ENCODE measurements around the gene ZNF280B.

Gene ZNF280B

DNA sequence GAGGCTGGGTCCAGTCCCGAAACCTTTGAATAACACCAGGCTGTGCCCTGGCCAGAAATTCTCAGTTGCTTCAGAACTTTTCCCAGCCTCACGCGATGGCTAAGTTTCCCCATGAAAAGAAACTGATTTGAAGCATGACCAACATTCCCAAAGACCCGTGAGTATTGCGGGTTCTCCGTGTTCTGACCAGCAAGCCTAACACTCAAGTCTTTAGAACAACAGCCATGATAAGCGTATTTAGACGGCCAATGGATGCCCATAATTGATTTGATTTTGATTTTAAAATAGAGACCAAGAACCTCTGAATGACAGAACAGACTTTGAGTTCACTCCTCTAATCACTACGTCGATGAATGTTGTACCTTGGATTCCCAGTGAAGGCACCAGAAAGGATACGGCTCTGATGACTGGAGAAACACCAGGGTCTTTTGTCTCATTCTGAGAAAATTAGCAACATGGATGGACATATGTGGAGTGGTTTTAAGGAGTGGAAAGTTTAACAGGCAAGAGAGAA lies 43.9 kb downstream of the ZNF280B start:
- no peak overlapping the region for H3K18ac ChIP-seq (ENCODE audit: low read length)
- no peak overlapping the region for H2BK12ac ChIP-seq (ENCODE audit: low read length)
- no peak overlapping the region for H2AK5ac ChIP-seq (ENCODE audit: low read length)
- no CpG with 5 or more reads among the region's 11 CpGs for WGBS (ENCODE audit: extremely low coverage, insufficient coverage, insufficient read length)
- H3K4me3 ChIP-seq (ENCODE audit: low read depth, low read length), result no peak overlapping the region
- H4K91ac ChIP-seq (ENCODE audit: low read depth, low read length), result no peak overlapping the region
- H2BK5ac ChIP-seq (ENCODE audit: low read depth, low read length, poor library complexity), result no peak overlapping the region
- H3K79me1 ChIP-seq (ENCODE audit: low read length), result no peaks in the 10 kb centered on the region
- H3K23ac ChIP-seq (ENCODE audit: low read length), result no peak overlapping the region
- DNase-seq, result no peak
- no peaks in the 10 kb centered on the region for H3K27me3 ChIP-seq (ENCODE audit: insufficient read depth, low read length)
- H2BK120ac ChIP-seq (ENCODE audit: insufficient read depth, low read length, poor library complexity), result no peak overlapping the region
- no peaks in the 10 kb centered on the region for H3K4me1 ChIP-seq (ENCODE audit: control insufficient read depth in 1 of 2, insufficient read depth in 2 of 2, low read length in 2 of 2)
- no peak overlapping the region for H3K27ac ChIP-seq (ENCODE audit: low read depth, low read length)
- H4K8ac ChIP-seq (ENCODE audit: low read depth, low read length), result no peak overlapping the region
- no peak overlapping the region for H3K4me2 ChIP-seq (ENCODE audit: low read length)
- no peak overlapping the region for H2AFZ ChIP-seq (ENCODE audit: insufficient read depth, low read length, poor library complexity)
- peaks cover 9% of the 10 kb centered on the region for H3K9me3 ChIP-seq (ENCODE audit: insufficient read depth, low read depth, low read length)
- H3K4ac ChIP-seq (ENCODE audit: low read depth, low read length), result no peak overlapping the region
- no peak overlapping the region for H3K14ac ChIP-seq (ENCODE audit: low read length)
- no peaks in the 10 kb centered on the region for H3K36me3 ChIP-seq (ENCODE audit: control insufficient read depth in 1 of 2, insufficient read depth in 2 of 2, low read length in 2 of 2)
- H4K12ac ChIP-seq (ENCODE audit: low read depth, low read length), result no peak overlapping the region
- no peaks in the 10 kb centered on the region for H3K79me2 ChIP-seq (ENCODE audit: control insufficient read depth, insufficient read depth, low read length, poor library complexity)
- H3K9ac ChIP-seq (ENCODE audit: low read length), result no peak overlapping the region

DNA sequence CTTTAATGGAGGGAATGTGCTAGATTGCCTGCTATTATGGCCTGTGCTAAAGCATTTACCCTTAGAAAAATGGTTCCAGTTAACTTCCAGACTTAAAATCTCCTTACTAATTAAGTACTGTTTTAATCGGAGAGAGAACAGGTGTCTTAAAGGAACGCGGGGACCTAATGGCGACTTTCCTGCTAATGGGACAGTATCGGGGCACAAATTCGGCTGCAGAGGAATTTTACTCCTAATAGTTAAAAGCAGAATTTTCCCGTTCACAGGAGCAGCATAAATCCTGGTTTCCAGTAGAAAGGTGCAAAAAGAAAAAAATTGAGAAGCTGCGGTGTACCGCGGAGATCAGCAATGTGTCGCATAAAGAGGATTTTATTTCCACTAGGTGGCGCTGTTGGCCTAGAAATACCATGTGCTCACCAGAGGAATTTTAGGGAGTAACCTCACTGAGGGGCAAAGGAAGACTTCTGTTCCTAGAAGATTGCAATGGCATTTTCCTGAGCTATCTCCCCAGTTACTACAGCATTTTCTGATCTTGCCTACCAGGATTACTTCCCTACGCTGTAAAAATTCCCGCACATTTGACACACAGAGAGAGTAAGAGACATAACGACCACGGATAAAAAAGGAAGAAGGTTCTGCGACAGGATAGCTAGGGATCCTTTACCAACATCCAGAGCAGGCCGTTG lies 44.5 kb downstream of the ZNF280B start:
- peaks cover 14% of the 10 kb centered on the region for H3K9me3 ChIP-seq (ENCODE audit: insufficient read depth, low read depth, low read length)
- WGBS (ENCODE audit: extremely low coverage, insufficient coverage, insufficient read length), result no CpG with 5 or more reads among the region's 18 CpGs
- H3K4me3 ChIP-seq (ENCODE audit: low read depth, low read length), result no peak overlapping the region
- H3K79me1 ChIP-seq (ENCODE audit: low read length), result no peaks in the 10 kb centered on the region
- H3K9ac ChIP-seq (ENCODE audit: low read length), result no peak overlapping the region
- H2BK12ac ChIP-seq (ENCODE audit: low read length), result no peak overlapping the region
- H3K27me3 ChIP-seq (ENCODE audit: insufficient read depth, low read length), result no peaks in the 10 kb centered on the region
- H3K79me2 ChIP-seq (ENCODE audit: control insufficient read depth, insufficient read depth, low read length, poor library complexity), result no peaks in the 10 kb centered on the region
- H3K23ac ChIP-seq (ENCODE audit: low read length), result no peak overlapping the region
- no peak overlapping the region for H2BK120ac ChIP-seq (ENCODE audit: insufficient read depth, low read length, poor library complexity)
- no peak overlapping the region for H2BK5ac ChIP-seq (ENCODE audit: low read depth, low read length, poor library complexity)
- no peak overlapping the region for H3K4ac ChIP-seq (ENCODE audit: low read depth, low read length)
- no peak overlapping the region for H3K4me2 ChIP-seq (ENCODE audit: low read length)
- no peak overlapping the region for H4K8ac ChIP-seq (ENCODE audit: low read depth, low read length)
- no peak overlapping the region for H3K27ac ChIP-seq (ENCODE audit: low read depth, low read length)
- no peak overlapping the region for H3K14ac ChIP-seq (ENCODE audit: low read length)
- H4K91ac ChIP-seq (ENCODE audit: low read depth, low read length), result no peak overlapping the region
- H3K36me3 ChIP-seq (ENCODE audit: control insufficient read depth in 1 of 2, insufficient read depth in 2 of 2, low read length in 2 of 2), result no peaks in the 10 kb centered on the region
- DNase-seq, result peak; percentile 29 to 86
- H2AK5ac ChIP-seq (ENCODE audit: low read length), result no peak overlapping the region
- no peak overlapping the region for H3K18ac ChIP-seq (ENCODE audit: low read length)
- no peaks in the 10 kb centered on the region for H3K4me1 ChIP-seq (ENCODE audit: control insufficient read depth in 1 of 2, insufficient read depth in 2 of 2, low read length in 2 of 2)
- no peak overlapping the region for H2AFZ ChIP-seq (ENCODE audit: insufficient read depth, low read length, poor library complexity)
- H4K12ac ChIP-seq (ENCODE audit: low read depth, low read length), result no peak overlapping the region

DNA sequence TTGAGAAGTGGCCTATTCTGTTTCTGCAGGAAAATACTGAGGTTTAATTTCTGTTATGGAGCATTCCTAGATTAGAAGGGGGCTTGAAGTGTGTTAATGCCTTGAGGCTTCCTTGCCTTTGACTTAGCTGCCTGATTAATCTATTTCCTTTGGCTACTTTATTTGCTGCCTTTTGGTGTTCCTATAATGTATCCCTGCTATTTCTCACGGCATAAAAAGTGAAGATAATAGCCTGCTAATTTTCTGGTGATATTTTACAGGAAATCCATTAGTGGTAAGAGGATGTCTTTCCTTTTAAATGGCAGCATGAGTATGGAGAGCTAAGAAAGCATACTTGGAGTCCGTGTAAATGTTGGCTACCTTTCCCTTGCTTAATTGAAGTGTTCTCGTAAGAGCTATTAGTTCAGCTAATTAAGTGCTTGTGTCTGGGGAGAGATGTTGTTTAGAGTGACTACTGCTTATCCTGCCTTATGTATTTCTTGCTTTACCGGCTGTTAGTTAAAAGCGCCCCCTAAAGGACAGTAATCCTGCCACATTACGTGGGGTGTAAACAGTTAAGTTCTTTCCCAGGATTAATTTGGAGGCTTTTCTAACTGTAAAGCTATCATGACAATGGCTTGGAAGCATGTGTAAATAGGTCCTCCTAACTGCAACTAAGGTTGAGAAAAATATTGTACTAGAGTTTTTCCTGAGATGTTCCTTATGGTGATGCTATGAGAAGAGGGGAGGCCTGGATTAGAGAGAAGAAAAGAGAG lies 45.6 kb downstream of the ZNF280B start:
- H3K4me1 ChIP-seq (ENCODE audit: control insufficient read depth in 1 of 2, insufficient read depth in 2 of 2, low read length in 2 of 2), result no peaks in the 10 kb centered on the region
- no peak overlapping the region for H3K27ac ChIP-seq (ENCODE audit: low read depth, low read length)
- no peak overlapping the region for H3K4ac ChIP-seq (ENCODE audit: low read depth, low read length)
- H3K79me1 ChIP-seq (ENCODE audit: low read length), result no peaks in the 10 kb centered on the region
- no peak overlapping the region for H3K4me3 ChIP-seq (ENCODE audit: low read depth, low read length)
- H4K91ac ChIP-seq (ENCODE audit: low read depth, low read length), result no peak overlapping the region
- no peak overlapping the region for H2BK12ac ChIP-seq (ENCODE audit: low read length)
- H3K14ac ChIP-seq (ENCODE audit: low read length), result no peak overlapping the region
- no peak overlapping the region for H2BK120ac ChIP-seq (ENCODE audit: insufficient read depth, low read length, poor library complexity)
- no peaks in the 10 kb centered on the region for H3K27me3 ChIP-seq (ENCODE audit: insufficient read depth, low read length)
- H2BK5ac ChIP-seq (ENCODE audit: low read depth, low read length, poor library complexity), result no peak overlapping the region
- no peak overlapping the region for H4K8ac ChIP-seq (ENCODE audit: low read depth, low read length)
- WGBS (ENCODE audit: extremely low coverage, insufficient coverage, insufficient read length), result no CpG with 5 or more reads among the region's 6 CpGs
- peaks cover 13% of the 10 kb centered on the region for H3K9me3 ChIP-seq (ENCODE audit: insufficient read depth, low read depth, low read length)
- no peak overlapping the region for H3K18ac ChIP-seq (ENCODE audit: low read length)
- H2AFZ ChIP-seq (ENCODE audit: insufficient read depth, low read length, poor library complexity), result no peak overlapping the region
- no peak overlapping the region for H3K4me2 ChIP-seq (ENCODE audit: low read length)
- H2AK5ac ChIP-seq (ENCODE audit: low read length), result no peak overlapping the region
- H3K23ac ChIP-seq (ENCODE audit: low read length), result no peak overlapping the region
- DNase-seq, result peak in 1 of 2 donors; percentile 48
- no peaks in the 10 kb centered on the region for H3K79me2 ChIP-seq (ENCODE audit: control insufficient read depth, insufficient read depth, low read length, poor library complexity)
- H3K9ac ChIP-seq (ENCODE audit: low read length), result no peak overlapping the region
- H4K12ac ChIP-seq (ENCODE audit: low read depth, low read length), result no peak overlapping the region
- no peaks in the 10 kb centered on the region for H3K36me3 ChIP-seq (ENCODE audit: control insufficient read depth in 1 of 2, insufficient read depth in 2 of 2, low read length in 2 of 2)

DNA sequence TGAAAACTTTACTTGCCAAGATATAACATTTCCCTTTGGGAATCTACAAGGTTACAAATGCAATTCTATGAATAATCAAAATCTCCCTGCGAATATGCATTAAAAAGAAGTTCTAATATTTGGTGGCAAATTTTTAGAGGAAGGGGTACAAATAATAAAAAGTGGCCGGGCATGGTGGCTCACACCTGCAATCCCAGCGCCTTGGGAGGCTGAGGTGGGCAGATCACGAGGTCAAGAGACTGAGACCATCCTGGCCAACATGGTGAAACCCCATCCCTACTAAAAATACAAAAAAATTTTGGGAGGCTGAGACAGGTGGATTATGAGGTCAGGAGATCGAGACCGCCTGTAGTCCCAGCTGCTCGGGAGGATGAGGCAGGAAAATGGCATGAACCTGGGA lies 47.0 kb downstream of the ZNF280B start:
- Histone ChIP-seq H3K36me3 (ENCODE audit: control insufficient read depth in 1 of 2, insufficient read depth in 2 of 2, low read length in 2 of 2) (no peaks in the 10 kb centered on the region), H3K27ac (ENCODE audit: low read depth, low read length) (no peak overlapping the region), H3K18ac (ENCODE audit: low read length) (no peak overlapping the region), H3K79me1 (ENCODE audit: low read length) (no peaks in the 10 kb centered on the region), H2AK5ac (ENCODE audit: low read length) (no peak overlapping the region), H4K12ac (ENCODE audit: low read depth, low read length) (no peak overlapping the region), H2BK12ac (ENCODE audit: low read length) (no peak overlapping the region), H4K8ac (ENCODE audit: low read depth, low read length) (no peak overlapping the region), H3K4me3 (ENCODE audit: low read depth, low read length) (no peak overlapping the region), H3K79me2 (ENCODE audit: control insufficient read depth, insufficient read depth, low read length, poor library complexity) (no peaks in the 10 kb centered on the region), H3K9ac (ENCODE audit: low read length) (no peak overlapping the region), H3K9me3 (ENCODE audit: insufficient read depth, low read depth, low read length) (peaks cover 19% of the 10 kb centered on the region), H2AFZ (ENCODE audit: insufficient read depth, low read length, poor library complexity) (no peak overlapping the region), H3K27me3 (ENCODE audit: insufficient read depth, low read length) (no peaks in the 10 kb centered on the region), H3K4me2 (ENCODE audit: low read length) (no peak overlapping the region), H3K14ac (ENCODE audit: low read length) (no peak overlapping the region), H2BK5ac (ENCODE audit: low read depth, low read length, poor library complexity) (no peak overlapping the region), H3K4ac (ENCODE audit: low read depth, low read length) (no peak overlapping the region), H3K23ac (ENCODE audit: low read length) (no peak overlapping the region), H3K4me1 (ENCODE audit: control insufficient read depth in 1 of 2, insufficient read depth in 2 of 2, low read length in 2 of 2) (no peaks in the 10 kb centered on the region), H4K91ac (ENCODE audit: low read depth, low read length) (no peak overlapping the region), H2BK120ac (ENCODE audit: insufficient read depth, low read length, poor library complexity) (no peak overlapping the region)
- no peak for DNase-seq
- no CpG with 5 or more reads among the region's 7 CpGs for WGBS (ENCODE audit: extremely low coverage, insufficient coverage, insufficient read length)
